ENCODE measurements around the gene SLC49A4.

Gene SLC49A4

DNA sequence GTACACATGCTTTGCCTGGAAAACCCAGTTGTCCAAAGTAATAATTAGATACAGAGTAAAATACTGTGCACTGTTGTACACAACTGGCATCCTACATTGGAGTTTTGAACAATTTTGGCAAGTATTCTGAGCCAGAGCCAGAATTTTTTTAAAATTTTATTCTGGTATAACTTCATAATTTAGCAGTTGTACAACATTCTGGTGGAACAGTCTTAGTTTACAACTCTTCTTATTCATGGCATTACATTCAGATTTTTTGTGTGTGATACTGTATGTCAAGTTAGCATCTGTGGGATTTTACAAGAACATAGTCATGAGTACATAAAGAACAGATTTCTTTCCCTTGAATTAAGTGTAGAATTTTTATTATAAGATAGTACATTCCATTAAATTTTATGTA is 67.5 kb downstream of the SLC49A4 start:
- no peak for DNase-seq

DNA sequence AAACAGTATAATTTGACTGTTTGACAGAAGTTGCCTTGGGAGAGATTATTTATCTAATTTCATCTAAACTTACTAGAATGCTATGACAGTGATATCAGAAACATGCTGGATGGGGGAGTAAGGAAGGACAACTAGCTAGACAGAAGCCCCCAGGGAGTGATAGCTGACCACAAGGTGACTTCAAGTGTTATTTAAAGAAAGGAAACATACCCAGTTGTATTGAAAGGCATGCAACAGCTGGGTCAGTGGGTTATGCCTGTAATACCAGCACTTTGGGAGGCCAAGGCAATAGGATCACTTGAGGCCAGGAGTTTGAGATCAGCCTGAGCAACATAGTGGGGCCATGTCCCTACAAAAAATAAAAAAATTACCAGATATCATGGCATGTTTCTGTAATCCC is 69.6 kb downstream of the SLC49A4 start:
- DNase-seq: no peak

DNA sequence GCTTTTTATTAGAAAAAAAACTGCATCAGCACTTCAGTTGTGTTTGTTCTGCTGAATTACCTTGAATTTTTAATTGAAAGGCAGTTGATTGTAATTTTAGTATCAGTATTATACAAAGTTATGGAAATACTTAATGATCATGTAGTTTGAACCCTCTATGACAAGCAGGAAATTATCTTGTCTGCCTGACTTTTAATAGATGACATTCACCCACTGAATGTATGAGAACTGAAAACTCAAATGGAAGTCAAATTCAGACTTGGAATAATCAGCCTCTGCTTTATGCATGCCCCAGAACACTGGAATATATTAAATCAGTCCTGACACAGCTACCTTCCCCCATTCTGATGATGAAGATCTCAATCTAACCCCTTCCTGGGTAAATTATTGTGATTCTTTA is 73.5 kb downstream of the SLC49A4 start:
- no peak for DNase-seq

DNA sequence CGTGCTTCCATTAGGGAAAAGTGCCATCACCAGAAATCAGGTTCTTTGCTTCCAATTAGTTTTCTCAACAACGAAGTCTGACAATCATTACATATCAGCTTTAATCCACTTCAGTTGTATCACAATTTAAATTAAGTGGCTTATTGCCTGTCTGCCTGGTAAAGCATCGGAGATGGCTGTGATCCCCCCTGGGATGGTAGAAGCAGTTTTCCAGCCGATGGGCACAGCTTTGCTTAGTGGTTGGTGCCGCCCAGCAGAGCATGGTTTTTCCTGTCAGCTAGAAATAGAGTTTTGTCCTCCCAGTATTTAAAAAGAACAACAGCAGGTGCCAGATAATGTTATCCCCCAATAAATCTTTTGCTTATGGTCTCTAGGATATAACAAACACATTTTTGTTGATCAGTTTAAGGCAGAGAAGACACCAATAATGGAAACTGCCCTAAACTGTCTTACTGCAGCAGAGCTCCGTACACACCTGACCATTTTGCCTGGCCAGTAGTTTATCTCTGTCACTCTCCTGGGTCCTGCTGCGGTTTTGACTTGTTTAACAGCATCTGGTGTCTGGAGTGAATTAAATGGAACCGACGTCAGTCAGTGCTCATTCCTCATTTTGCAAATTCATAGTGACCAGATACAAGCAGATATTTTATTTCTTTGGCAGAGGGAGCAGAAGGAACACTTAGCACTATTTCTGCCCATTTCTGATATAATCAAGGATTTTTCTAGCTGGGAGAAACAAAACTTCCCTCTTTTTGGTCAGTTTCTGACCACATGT is 79.1 kb downstream of the SLC49A4 start:
- no peak for DNase-seq

DNA sequence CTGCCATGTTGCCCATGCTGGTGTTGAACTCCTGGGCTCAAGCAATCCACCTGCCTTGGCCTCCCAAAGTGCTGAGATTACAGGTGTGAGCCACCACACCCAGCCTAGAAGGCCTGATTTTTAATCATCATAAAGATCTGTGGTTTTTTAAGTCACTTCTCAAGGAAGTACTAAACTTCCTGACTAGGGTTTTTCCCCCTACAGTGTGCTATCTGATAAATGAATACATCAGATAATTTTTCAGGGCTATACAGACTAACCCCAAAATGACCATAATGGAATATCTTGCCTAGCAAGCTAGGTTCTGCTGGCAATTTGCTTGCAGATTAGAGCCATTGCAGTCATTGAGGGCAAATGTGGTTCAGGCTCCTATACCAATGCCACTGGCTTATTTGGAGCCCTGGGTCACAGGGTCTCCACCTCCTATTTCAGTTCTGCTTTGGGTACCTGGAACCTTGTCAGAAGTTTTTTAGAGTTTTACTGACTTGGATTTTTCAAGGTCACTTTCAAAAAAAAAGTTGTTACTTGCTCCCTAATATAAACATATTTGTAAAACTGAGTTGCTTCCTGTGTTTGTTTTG is 80.8 kb downstream of the SLC49A4 start:
- DNase-seq: no peak

DNA sequence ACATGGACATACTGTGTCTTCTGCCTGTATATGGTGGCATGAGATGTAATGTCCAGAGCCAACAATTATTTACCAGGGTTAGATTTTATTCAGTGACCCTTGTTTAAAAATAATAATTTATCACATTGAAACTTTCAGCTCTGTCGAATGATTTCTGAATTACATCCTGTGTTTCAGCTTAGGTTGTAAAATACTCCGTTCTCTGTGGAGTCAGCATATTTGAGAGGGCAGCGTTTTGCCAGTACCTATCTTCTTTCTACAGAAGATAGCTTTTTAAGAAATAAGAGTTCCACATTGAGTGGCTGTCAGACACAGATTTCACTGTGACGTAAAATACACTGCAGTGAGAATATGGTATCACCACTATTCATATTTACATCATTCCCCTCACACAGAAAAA is 85.3 kb downstream of the SLC49A4 start:
- DNase-seq: no peak

DNA sequence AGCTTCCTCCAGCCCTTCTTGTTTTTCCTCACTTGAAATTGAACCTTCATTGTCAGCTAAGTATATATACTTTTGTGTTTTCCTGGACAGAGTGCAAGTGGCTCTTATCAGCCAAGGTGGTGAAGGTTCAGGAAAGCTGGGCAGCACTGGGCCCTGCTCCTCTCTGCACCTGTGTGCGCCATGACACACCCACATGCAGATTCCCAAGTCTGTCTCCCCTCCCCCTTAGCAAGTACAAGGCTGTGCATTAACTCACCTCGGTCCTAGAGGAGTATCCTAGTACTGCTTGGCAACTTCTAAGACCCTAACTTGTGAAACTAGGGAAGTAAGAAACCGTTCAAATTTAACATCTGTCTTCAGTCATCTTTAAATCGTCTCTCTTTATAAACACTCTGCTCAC is 85.8 kb downstream of the SLC49A4 start:
- no peak for DNase-seq

DNA sequence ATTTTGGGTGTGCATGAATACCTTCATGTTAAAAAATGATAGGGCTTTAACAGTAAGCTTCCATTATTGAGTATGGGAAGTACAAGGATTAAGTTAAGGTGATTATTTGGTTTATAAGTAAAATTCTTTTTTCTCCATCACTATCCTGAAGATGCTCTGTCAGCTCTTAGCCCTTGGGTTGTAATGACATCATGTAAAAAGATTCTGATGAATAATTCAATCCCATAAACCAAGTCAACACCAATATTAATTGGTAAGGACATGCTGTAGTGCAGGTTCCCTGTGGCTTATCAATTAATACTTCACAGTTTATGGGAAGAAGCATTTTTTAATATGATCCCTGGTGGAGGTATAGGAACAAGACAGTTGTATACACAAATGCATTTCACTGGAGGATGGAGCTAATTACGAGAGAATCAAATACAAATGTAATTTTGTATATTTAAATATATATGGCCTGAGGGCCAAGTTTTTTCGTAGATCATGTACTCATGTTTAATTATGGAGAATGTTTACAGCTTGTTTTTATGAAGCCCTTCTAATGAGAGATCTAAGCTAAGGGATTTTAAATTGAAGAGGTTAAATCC is 87.6 kb downstream of the SLC49A4 start:
- no peak for DNase-seq

DNA sequence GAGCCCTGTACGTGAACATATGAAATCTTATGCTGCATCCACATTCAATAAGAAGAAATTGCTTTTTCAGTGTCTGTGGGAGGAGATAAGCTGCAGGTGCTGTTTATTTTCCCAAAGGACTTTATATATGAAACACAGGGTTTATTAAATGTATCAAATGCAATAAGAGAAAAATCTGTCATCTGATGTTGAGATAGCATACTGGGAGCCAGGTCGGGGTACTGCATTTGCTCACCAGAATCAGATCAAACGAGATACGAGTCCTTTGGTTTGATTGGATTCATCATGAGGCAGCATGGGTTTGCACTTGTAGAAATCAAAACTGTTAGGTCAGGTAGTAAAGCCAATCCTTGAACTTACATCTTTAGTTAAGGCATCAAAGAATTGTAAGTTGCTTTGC is 91.4 kb downstream of the SLC49A4 start:
- no peak for DNase-seq

DNA sequence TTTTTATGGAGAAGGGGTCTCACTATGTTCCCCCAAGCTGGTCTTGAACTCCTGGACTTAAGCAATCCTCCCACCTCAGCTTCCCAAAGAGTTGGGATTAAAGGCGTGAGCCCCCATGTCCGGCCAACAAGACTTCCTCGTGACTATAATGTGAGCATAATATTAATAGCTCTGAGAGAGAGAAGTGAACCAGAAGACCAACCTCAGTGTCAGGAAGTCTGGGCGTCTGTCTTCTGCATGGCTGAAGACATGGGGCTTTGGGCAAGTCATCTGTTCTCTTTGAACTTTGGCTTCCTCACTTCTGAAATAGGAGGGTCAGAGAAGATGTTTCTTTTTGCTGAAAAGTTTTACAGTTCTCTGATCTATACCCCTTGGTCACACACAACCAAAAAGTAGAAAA is 92.1 kb downstream of the SLC49A4 start:
- DNase-seq: no peak

DNA sequence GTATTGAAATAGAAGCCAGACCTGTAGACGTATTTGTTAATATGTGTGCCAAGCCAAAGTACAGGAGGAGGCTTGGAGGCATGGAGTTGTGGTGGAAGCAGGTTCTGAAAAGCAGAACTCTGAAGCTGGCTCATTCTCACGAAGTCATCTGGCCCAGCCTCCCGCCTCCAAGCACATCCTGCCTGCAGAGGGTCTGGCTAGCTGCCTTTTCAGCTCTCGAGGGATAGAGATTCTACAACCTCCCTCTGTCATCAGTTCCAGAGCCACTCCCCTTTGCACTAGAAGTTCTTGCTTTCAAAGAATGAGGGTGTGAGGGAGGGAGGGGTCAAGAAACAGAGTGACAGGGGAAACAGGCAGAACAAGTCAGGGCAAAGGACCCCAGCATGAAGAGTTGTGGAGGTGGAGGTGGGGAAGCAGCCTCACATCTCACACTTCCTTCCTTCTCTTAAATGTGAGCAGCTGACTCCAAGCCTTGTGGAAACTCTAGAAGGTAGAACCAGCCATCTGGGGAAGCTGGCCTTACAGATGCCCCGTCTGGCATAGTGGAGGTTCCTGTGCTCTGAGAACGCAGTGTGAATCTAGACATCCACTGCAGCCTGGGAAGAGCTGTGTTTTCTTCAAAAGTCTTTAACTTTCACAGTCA is 95.3 kb downstream of the SLC49A4 start:
- DNase-seq: peak; percentile 23

DNA sequence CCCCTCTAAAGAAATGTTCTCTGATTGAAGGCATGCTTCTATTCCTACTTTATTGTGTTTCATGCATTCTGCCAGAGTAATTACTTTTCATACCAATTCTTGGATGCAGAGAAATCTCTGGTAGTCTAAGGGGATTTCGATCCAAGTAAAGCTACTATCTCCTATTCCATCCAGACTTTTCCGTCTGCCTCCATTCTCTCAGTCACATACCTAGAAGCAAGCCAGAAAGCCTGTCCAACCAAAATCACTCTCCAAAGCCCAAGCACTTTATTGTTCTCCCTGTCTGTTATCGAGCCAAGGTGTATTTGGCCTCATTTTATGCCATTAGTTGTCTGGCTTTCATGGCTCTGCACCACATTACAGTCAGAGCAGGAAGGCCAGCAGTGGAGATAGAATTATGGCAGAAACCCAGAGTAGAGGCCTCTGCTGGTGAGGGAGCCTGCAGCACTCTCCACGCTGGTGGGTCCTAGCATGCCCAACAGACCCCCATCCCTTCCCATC is 95.9 kb downstream of the SLC49A4 start:
- no peak for DNase-seq

DNA sequence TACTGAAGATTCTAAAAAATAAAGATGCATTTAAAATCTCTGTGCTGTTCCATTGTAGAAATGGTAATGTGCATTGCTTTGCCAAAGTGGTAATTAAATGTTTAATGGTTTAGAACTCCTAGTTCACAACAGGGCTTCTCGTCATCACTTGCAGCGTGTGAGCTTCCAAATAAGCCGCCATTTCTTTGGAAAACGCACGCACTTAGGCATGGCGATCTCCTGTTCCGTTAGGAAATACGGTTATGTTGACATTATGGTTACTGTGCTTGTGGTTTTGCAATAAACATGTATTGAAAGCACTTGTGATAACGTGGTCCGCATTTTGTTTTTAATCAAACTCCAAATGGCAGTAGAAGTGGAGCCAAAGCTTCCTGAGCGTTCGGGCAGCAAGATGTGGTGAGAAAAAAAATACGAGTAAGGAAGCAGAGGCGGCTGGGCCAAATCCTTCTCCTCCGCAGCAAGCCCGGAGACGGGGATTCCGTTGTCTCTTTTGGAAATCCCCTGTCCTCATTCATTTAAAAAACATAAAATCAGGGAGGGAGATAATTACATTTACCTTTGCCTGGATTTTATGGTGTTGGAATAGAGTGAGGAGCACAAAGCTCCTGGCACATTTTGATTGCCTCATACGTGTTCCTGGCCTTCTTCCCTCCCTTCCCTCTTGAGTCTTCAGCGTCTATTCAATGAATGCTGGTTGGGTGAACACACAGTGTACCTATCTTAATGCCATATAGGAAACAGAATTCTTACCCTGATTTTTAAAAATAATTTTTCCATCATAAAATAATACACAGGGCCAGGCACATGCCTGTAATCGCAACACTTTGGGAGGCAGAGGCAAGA is 97.5 kb downstream of the SLC49A4 start:
- no peak for DNase-seq

DNA sequence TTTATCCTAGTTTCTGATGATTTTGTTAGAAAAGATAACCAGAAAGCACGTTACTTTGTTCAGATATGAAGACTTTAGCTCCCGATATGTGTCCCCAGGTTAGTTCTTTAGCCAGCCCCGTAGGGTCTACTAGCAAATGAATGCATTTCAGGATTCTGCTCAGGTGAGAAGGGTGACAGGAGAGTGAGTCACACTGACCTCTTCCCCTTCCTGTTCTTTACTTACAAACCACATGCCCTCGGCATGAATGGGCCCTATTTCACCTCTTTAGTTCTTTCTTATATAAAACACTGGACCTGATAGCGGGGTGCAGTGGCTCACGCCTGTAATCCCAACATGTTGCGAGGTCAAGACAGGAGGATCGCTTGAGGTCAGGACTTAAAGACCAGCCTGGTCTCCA is 98.4 kb downstream of the SLC49A4 start:
- no peak for DNase-seq

DNA sequence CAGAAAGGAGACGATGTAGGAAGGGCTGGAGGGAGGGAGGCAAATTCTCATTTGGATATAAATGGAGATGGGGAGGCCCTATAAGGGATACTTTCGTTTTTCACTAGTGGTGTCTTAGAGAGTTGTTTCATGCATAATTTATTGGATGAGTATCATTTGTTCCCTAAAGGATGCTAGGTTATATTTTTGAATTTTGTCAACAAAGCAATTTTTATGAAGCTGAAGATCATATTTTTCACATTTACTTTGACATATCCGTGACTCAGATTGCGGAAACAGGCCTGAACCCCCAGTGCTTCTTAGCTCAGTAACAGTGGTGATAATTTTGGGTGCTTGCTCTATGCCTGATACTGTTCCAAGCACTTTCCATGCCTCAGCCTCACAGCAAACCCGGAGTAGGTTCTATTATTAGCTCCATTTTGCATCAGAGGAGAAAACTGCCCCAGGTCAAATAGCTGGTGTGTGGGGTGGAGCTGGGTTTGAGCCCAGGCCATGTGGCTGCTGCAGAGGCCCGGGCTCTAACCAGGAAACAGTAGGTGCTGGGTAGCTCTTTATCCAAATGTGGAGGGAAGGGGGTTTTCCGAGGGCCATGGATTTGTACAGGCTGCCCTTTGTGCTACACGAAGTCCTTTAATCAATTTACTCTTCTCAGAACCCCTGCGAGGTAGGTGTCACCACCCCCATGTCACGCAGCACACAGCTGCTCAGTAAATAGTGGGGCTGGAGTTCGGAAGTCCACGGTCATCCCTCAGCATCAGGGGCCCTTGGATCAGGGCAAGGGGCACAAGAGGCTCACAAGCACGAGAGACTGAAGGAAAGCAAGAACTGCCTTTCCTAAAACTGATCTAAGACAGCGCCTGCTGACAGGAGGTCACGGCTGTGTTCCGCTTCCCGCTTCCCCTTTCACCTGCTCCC is 99.1 kb downstream of the SLC49A4 start:
- no peak for DNase-seq

DNA sequence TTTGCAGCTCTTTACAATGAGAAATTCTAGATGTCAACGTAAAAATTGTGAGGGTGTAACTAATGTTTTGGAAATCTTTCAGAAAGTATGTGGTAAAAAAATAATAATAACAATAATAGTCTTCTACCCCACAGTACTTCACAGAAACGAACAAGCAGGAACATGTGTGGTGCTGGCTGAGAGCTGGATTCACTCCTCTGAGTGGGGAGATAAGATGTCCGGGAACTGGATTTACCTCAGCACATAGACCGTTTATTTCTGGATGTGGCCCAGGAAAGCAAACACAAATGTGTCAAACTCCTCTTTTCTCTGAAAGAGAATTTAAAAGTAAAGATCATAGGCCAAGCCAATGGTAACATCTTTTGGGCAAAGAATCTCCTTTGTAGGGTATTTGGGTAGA is 103.4 kb downstream of the SLC49A4 start:
- DNase-seq: no peak

DNA sequence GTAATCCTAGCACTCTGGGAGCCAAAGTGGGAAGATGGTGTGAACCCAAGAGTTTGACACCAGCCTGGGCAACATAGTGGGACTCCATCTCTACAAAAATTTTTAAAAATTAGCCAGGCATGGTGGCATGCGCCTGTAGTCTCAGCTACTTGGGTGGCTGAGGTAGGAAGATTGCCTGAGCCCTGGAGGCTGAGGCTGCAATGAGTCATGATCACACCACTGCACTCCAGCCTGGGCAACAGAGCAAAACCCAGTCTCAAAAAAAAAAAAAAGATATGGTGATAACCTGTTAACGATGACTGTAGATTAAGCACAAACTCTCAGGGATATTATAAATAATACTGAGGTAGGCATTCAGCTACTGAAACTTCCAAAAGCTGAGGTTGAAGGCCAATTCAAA is 107.5 kb downstream of the SLC49A4 start:
- DNase-seq: no peak

DNA sequence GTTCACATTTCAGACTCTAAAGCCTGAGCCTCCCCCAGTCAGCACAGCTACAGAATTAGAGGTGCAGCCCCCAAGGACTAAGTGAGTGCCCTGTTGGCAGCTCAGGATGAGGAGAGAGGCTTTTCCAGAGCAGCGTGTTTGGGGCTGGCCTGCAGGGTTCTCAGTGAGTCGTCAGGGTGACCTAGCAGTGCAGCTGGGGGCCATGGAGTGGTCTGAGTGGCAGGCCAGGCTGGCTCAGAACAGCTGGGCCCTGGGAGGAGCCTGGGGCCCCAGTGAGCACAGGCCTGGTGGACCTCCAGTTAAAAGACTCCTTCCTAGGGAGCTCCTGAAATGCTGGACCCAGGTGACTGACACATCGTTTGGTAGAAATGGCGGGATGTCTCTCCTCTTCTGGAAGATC is 108.3 kb downstream of the SLC49A4 start:
- no peak for DNase-seq

DNA sequence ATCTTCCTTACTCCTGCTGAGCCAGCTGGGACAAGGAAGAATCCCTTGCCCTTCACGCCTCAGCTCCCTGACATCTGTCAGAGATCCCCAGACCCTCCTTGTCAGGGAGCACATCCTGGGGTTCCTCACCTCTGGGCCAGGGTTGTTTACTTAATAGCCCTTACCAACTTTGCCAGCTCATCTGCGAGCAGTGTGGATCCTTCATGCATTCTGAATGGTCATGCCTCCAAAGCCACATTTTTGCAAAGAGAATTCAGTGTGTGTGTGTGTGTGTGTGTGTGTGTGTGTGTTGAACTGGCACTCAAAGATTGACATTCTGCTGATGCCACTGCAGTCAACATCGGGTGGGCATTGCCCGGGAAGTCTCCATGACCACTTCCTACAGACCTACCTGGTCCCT is 112.6 kb downstream of the SLC49A4 start:
- no peak for DNase-seq

DNA sequence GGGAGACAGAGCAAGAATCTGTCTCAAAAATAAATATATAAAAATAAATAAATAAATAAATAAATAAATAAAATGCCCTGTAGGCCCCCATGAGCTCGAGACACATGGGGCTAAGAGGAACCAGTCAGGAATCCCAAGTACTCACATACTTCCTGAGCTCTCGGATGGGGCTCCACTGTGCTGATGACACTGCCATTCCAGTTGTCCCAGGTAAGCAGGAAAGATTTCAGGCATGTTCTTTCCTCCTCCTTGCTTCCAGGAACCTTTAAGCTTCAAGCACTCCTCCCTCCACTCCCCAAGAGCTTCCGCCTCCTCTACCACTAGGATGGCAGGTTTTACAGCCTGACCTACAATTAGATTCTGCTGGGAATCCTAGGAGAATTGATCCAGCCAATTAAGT is 113.4 kb downstream of the SLC49A4 start:
- DNase-seq: no peak

DNA sequence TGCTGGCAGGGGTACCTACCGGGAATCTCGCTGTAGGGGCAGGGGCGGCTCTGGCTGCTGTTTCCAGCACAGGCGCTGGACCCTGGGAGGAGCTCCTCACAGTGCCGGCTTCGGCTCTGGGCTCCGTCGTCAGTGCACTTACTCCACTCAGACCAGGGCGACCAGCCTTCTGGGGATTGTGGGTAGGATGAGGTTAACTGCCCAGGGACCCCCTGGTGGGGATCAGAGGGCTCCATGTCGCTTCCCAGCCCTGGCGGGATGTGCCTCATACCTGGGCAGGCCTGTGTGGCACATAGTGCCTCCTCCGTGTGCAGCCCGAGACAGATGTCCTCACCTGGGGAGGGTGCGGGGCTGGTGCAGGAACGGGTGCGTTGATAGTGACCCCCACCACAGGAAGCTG is 117.0 kb downstream of the SLC49A4 start:
- DNase-seq: no peak

Measured in CD4-positive, alpha-beta T cell treated with Interleukin-15 for 1 hour (primary cell).